GM12873 (cell line): ENCODE data around the gene CACNA1C.

ENCODE experiments used
- CTCF ChIP-seq: IDR thresholded peaks from 2 replicates; pipeline ENCODE4 v1.5.1; 2012; ENCODE audit warnings: low read depth, mild to moderate bottlenecking, moderate library complexity, low read length, control low read depth; ENCODE audit not compliant: insufficient read depth; ENCODE audit errors: missing control alignments

The CACNA1C gene

GRCh38 chr12:2039034-2039433, 13.8 kb upstream of the CACNA1C start:
- no peak for TF ChIP-seq CTCF

GRCh38 chr12:2043054-2043453, 9.7 kb upstream of the CACNA1C start:
- TF ChIP-seq CTCF = no peak

- TF ChIP-seq CTCF = no peak
Observed at GRCh38 chr12:2044165-2044564, 8.6 kb upstream of the CACNA1C start.

- no peak for TF ChIP-seq CTCF
Observed at GRCh38 chr12:2046957-2047356, 5.8 kb upstream of the CACNA1C start.

GRCh38 chr12:2047752-2048151, 5.0 kb upstream of the CACNA1C start:
- no peak for TF ChIP-seq CTCF

- TF ChIP-seq CTCF = no peak
Observed at GRCh38 chr12:2049604-2050540, 2.9 kb upstream of the CACNA1C start.

GRCh38 chr12:2051700-2052621, 826 bp upstream of the CACNA1C start:
- TF ChIP-seq CTCF = no peak
